ENCODE measurements around the gene YIPF1.

The YIPF1 gene

DNA sequence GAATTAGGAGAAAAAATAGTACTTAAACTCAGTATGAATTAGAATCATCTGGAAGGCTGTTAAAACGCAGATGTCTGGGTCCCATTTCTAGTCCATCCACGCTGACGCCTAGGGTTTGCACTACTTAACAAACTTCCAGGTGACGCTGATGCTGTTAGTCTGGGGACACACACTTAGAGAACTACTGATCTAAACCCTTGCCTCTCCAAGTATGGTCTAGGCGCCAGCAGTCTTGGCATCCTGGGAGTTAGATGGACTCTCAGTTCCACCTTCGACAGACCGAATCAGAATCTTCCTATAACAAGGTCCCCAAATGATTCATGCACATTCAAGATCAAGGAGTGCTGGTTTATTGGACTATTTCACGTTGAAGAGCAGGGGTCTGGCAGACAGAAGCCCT, 15.9 kb upstream of the YIPF1 start:
- DNase-seq (ENCODE audit: low spot score) (no peak), ATAC-seq (ENCODE audit: low read depth) (no peak)
- no peak overlapping the region for H3K4me3 ChIP-seq (ENCODE audit: severe bottlenecking)

DNA sequence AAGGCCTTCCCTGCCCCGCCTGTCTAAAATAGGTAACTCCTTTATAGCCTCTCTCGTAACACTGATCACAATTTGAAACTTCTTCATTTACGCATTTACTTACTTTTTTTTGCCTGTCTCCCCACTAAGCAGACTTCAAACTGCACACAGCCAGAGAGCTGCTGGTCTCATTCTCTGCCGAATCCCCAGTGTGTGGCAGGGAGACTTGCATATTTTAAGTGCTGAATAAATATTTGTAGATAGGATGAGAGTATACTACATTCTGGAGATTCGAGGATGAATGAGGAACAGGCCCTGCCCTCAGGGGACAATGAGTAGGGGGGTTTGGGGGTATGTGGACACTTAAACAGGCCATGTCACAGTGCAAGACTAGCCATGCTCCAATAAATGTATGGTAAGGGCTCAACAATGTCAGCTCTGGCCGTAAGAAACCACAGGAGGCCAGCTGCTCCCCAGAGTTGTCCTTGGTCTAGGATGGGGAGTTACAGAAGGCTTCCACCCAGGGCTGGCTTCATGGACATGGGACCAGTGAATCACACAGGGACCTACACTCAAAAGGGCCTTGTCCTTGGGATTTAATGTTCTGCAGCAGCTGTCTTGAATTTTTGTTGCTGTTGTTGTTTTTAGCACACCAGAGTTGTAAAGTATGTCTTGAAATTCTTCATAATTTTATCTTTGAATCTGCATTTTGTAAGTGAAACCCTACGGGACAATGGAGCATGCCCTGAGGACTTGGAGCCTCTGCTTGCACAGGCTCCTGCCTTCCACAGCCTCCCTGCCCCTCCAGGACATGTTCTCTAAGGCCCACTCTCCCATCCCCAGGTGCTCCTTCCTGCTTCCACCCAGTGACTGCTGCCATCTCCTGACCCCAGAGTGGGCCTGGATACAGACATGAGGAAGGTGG, 12.9 kb upstream of the YIPF1 start:
- no peak for ATAC-seq (ENCODE audit: low read depth)
- Histone ChIP-seq H3K36me3 (ENCODE audit: low read depth) (no peaks in the 10 kb centered on the region), H3K4me3 (ENCODE audit: severe bottlenecking) (no peak overlapping the region), H3K9me3 (ENCODE audit: severe bottlenecking) (no peaks in the 10 kb centered on the region), H3K4me1 (ENCODE audit: insufficient read depth, poor library complexity, severe bottlenecking) (peaks cover 7% of the 10 kb centered on the region), H3K27ac (ENCODE audit: poor library complexity, severe bottlenecking) (no peak overlapping the region), H3K27me3 (ENCODE audit: insufficient read depth, poor library complexity, severe bottlenecking) (no peaks in the 10 kb centered on the region)
- DNase-seq (ENCODE audit: low spot score), result no peak
- TF ChIP-seq, protein P1, sequence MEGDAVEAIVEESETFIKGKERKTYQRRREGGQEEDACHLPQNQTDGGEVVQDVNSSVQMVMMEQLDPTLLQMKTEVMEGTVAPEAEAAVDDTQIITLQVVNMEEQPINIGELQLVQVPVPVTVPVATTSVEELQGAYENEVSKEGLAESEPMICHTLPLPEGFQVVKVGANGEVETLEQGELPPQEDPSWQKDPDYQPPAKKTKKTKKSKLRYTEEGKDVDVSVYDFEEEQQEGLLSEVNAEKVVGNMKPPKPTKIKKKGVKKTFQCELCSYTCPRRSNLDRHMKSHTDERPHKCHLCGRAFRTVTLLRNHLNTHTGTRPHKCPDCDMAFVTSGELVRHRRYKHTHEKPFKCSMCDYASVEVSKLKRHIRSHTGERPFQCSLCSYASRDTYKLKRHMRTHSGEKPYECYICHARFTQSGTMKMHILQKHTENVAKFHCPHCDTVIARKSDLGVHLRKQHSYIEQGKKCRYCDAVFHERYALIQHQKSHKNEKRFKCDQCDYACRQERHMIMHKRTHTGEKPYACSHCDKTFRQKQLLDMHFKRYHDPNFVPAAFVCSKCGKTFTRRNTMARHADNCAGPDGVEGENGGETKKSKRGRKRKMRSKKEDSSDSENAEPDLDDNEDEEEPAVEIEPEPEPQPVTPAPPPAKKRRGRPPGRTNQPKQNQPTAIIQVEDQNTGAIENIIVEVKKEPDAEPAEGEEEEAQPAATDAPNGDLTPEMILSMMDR (IDR thresholded peaks at IDR 0.05; ENCODE audit: poor library complexity, severe bottlenecking), result no peak

More for the DNA sequence above, 15.9 kb upstream of the YIPF1 start:
- TF ChIP-seq, protein P1 (IDR thresholded peaks at IDR 0.05; ENCODE audit: poor library complexity, severe bottlenecking), result no peak
- Histone ChIP-seq H3K4me1 (ENCODE audit: insufficient read depth, poor library complexity, severe bottlenecking) (peaks cover 24% of the 10 kb centered on the region), H3K27me3 (ENCODE audit: insufficient read depth, poor library complexity, severe bottlenecking) (no peaks in the 10 kb centered on the region), H3K27ac (ENCODE audit: poor library complexity, severe bottlenecking) (no peak overlapping the region), H3K9me3 (ENCODE audit: severe bottlenecking) (no peaks in the 10 kb centered on the region), H3K36me3 (ENCODE audit: low read depth) (no peaks in the 10 kb centered on the region)

DNA sequence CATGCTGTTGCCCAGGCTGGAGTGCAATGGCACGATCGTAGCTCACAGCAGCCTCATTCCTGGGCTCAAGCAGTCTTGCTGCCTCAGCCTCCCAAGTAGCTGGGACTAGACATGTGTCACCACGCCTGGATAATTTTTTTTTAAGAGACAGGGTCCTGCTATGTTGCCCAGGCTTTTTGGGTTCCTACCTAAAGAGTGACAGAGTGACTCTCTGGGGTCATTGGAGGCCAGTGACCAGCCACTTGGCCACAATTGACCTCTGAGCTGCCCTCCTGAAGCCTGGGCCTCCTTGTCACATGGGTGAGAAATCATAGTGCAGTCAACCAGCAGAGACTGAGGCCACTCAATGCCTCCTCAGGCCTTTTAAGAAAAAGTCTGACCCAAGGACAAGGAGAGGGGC, 10.1 kb upstream of the YIPF1 start:
- no peak for ATAC-seq (ENCODE audit: low read depth)
- TF ChIP-seq, protein P1 (IDR thresholded peaks at IDR 0.05; ENCODE audit: poor library complexity, severe bottlenecking), result no peak
- no peak overlapping the region for H3K4me3 ChIP-seq (ENCODE audit: severe bottlenecking)
- DNase-seq (ENCODE audit: low spot score), result no peak
- no peaks in the 10 kb centered on the region for H3K9me3 ChIP-seq (ENCODE audit: severe bottlenecking)
- peaks cover 5% of the 10 kb centered on the region for H3K4me1 ChIP-seq (ENCODE audit: insufficient read depth, poor library complexity, severe bottlenecking)
- no peaks in the 10 kb centered on the region for H3K27me3 ChIP-seq (ENCODE audit: insufficient read depth, poor library complexity, severe bottlenecking)
- no peak overlapping the region for H3K27ac ChIP-seq (ENCODE audit: poor library complexity, severe bottlenecking)
- no peaks in the 10 kb centered on the region for H3K36me3 ChIP-seq (ENCODE audit: low read depth)

DNA sequence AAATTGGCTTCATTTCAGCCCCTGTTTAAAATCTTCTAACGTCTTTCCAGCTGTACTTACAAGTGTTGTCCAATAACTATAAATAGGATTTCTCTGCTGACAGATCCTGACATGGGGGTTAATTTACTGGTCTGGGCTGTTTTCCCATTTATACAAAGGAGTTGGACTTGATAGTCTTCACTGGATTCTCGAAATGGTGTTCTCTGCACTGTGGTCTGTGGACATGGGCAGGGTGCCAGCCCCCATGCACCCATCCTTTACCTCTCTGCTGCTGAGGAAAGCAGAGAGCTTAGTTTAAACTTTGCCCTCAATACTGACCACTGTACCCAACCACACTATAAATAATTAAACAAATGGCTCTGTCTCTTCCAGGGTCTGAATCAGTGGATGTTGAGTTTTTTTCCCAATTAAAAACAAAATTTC, 9.6 kb upstream of the YIPF1 start:
- TF ChIP-seq, protein P1 (IDR thresholded peaks at IDR 0.05; ENCODE audit: poor library complexity, severe bottlenecking), result no peak

More for the DNA sequence above, 9.6 kb upstream of the YIPF1 start:
- H3K9me3 ChIP-seq (ENCODE audit: severe bottlenecking), result no peaks in the 10 kb centered on the region
- H3K27ac ChIP-seq (ENCODE audit: poor library complexity, severe bottlenecking), result no peak overlapping the region
- DNase-seq (ENCODE audit: low spot score) (no peak), ATAC-seq (ENCODE audit: low read depth) (no peak)
- H3K27me3 ChIP-seq (ENCODE audit: insufficient read depth, poor library complexity, severe bottlenecking), result no peaks in the 10 kb centered on the region
- no peak overlapping the region for H3K4me3 ChIP-seq (ENCODE audit: severe bottlenecking)
- peaks cover 5% of the 10 kb centered on the region for H3K4me1 ChIP-seq (ENCODE audit: insufficient read depth, poor library complexity, severe bottlenecking)
- no peaks in the 10 kb centered on the region for H3K36me3 ChIP-seq (ENCODE audit: low read depth)

Measured in RWPE2 (cell line).